HG02623 (cell line): ENCODE measurements around the gene ARMC9.
"Not testable (repeated sequence)": the region's sequence is repeated elsewhere in the genome, so short reads cannot be mapped to it uniquely, and the experiment has no call there.

Experiments used
- ATAC-seq: cut with Tn5 transposase; IDR thresholded peaks from one replicate; pipeline ENCODE4 v1.9.1; 2021; ENCODE audit warnings: moderate library complexity; ENCODE audit not compliant: unreplicated experiment

Gene ARMC9

DNA sequence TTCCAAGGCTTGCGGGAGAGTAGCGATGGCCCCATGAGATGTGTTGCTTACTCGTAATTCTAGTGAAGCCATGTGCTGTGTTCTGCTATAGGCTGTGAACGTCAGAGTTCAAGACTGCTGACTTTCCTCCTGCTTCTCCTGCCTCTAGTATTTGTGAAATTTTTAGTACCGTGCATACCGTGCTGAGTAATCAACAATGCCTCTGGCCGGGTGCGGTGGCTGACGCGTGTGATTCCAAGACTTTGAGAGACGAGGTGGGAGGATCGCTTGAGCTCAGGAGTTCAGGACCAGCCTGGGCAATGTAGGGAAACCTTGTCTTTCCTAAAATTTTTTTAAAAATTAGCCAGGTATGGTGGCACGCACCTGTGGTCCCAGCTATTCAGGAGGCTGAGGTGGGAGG, 137.2 kb downstream of the ARMC9 start:
- no peak for ATAC-seq

DNA sequence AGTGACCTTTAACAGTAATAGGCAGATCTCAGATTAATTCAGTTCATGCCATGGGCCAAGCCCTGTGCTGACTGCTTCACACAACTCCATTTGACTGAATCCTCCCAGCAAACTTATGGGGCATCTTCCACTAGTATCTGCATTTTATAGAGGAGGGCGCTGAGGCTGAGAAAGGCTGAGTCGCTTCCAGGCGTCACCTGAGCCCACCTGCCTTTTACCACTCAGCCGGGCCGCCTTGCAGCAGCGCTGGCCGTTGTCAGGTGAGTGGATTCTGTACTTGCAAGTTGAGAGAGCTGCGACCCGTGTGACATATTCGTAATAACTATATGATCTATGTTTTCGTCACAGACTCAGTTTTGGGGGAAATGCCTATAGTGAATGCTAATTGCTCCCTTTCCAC, 137.8 kb downstream of the ARMC9 start:
- ATAC-seq, result no peak

DNA sequence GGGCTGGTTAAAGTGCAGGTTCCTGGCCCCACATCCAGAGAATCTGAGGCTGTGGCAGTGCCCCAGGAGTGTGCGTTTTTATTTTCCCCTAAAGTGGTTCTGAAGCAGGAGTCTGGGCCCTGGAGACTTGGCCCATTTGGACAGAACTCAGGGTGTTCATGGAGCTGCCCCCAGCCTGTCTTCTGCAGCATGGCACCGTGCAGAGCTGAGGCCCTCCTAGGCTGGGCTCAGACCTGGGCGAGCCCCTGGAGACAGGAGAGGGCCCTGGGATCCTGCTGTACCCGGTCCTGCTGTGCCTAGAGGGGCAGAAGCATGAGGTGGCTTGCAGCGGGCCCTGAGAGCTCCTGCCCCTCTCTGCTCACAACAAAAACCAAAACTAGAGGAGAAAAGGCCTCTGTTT, 138.3 kb downstream of the ARMC9 start:
- ATAC-seq, result no peak

DNA sequence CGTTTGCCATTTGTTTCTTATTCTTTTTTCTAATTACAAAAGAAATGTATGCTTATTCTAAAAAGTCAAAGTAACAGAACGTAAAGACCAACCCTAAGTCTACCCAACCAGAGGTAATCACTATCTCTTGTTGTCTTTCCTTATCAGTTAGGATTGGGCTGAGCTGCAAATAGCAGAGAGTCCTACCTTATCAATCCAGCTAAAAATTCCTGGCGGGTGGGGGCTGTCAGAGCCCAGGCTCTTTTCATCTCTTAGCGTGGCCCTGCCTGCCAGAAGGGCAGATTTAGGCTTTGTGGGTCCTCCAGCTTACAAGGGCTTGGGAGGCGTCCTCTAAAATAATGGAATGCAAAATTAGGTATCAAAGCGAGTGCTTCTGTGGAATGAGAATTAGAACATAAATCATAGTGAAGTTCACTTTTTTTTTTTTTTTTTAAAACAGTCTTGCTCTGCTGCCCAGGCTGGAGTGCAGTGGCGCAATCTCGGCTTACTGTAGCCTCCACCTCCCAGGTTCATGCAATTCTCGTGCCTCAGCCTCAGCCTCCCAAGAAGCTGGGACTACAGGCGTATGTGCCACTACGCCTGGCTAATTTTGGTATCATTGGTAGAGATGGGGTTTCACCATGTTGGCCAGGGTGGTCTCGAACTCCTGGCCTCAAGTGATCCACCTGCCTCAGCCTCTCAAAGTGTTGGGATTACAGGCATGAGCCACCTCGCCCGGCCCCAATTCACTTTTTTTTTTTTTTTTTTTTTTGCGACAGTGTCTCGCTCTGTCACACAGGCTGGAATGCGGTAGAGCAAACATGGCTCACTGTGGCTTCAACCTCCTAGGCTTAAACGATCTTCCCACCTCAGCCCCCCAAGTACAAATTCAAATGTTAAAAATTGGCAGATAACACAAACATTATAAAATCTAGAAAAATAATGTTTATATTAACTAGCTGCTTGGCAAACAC, 139.7 kb downstream of the ARMC9 start:
- no peak for ATAC-seq

DNA sequence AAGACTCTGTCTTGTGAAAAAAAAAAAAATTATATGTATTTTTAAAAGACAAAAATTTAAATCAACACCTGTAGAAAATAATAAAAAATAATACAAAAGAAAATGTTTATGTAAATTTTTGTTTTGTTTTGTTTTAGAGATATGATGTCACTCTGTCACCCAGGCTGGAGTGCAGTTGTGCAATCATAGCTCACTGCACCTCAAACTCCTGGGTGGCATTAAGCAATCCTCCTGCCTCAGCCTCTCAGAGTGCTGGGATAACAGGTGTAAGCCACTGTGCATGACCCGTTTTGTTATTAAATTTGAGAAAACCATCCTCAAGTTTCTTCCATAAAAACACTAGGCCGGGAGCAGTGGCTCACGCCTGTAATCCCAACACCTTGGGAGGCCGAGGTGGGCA, 140.9 kb downstream of the ARMC9 start:
- ATAC-seq, result no peak

DNA sequence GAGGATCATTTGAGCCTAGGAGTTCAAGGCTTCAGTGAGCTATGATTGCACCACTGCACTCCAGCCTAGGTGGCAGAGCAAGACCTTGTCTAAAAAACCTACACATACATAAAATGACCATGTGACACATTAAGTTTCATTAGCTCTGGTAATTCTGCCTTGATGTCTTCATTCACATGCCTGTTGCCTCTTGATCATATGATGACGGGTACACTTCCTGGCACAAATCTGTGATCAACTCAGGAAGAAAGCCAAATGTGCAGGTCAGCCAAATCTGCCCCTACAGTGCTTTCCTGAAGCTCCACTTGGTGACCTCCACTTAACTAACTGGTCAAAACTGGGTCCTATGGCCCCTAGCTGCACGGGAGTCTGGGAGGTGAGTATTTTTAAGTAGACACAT, 142.7 kb downstream of the ARMC9 start:
- ATAC-seq, result no peak

DNA sequence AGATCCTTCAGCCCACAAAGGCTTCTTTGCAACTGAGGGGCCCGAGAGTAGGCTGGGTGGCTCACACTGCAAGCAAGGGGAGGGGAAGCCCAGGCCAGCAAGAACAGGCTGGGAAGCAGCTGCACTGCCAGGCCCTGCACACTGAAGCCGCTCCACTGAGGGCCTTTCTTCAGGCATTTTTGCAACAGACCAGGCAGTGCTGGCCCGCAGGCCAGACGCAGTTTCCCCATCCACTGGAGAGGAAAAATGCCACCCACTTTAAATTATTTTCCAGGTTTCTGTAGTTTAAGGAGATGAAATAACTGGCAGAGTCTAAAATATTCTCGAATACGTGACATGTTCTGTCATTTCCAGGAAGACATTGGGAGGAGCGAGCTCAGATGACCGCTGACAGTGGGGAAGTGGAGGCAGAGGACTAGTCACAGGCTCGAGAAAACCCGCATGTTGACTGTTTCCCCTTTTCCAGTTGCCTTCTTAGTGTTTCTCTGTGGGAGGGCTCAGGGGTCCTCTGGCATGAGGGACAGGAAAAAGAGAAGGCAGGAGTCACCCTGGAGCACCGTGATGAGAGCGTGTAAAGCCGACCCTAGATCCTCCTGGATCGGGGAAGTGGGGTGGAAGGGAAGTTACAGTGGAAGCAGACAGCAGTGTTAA, 143.8 kb downstream of the ARMC9 start:
- ATAC-seq, result no peak

DNA sequence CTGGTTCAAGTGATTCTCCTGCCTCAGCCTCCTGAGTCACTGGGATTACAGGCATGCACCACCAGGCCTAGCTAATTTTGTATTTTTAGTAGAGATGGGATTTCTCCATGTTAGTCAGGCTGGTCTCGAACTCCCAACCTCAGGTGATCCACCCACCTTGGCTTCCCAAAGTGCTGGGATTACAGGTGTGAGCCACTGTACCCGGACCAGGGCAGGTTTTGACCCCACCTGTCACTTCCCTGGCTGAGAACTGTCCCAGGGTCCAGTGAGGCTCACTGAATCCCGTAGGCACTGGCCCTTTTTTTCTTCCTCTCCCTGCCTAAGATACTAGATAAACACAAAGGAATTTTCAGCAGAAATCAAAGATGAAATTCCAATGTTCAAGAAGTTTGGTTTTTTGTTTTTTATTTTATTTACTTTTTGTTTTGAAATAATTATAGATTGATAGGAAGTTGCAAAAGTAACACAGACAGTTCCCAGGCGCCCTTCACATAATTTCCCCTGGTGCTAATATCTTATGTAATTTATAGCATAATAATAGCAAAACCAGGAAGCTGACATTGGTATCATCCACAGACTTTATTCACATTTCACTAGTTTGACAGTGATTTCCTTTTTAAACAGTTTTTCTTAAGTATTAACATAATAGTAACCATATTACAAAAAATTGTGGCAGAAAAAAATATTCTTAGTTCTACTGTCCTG, 144.7 kb downstream of the ARMC9 start:
- ATAC-seq, result no peak

DNA sequence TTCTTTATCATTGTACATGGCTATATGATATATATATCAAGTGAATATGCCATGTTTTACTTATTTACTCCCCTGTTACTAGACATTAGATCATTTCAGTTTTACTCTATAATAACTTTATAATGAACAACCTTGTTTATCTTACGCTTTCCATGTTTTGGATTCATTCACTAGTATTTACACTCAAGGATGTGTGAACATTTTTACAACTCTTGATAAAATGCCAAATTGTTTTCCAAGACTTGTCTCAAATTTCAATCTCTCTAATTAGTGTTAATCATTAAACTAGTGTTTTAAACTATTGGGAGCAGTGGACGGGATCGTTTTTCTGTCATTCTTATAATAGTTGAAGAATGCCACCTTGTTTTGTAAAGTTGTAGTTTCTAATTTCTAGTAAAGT, 145.6 kb downstream of the ARMC9 start:
- ATAC-seq, result no peak

DNA sequence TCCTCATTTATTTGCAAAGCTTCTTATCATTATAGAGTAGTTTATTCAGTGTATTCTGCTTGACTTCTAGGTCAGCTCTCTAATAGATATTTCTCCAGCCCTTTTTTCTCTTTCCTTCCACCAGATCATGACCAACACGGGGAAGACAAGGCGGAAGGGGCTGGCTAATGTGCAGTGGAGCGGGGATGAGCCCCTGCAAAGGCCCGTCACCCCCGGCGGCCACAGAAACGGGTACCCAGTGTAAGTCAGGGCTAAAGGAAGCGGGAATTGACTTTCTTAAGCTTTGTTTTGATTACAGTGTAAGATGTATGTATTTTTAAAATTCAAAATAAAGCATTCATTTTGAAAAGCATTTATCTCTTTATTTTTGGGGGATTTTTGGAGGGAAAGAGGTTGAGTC, 146.4 kb downstream of the ARMC9 start:
- no peak for ATAC-seq

DNA sequence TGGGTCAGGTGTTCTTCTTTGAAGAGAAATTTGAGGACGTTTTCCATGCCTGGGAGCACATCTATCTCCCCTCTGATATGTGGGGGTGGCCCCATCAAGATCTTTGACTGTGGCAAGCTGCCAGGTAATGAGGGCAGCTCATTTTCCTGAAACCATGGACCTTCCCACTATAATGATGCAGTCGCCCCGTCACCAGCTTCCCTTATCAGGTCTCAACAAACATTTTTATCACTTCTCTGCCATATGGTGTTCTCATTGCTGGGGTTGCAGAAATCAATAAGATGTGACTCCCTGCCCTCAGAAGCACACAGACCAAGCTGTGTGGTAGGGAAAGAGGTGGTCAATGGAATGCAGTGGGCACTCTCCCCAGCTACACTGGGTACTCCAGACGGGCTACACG, 148.7 kb downstream of the ARMC9 start:
- no peak for ATAC-seq

DNA sequence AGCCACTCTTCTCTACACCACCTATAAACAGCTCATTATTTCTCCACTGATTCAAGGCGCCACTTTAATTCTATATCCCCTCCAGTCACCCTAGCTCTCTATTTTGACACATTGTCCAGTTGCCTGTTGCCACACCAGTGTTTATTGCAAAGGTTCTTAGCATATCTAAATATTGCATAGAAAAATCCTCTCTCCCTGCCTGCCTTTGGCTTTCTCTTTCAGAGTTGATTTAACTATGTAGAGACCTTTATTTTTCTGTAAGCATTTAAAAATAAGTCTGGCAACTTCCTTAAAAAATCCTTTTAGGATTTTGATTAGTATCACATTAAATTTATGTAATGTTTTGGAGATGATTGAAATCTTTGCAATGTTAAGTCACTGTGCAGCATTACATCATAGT, 149.2 kb downstream of the ARMC9 start:
- no peak for ATAC-seq

DNA sequence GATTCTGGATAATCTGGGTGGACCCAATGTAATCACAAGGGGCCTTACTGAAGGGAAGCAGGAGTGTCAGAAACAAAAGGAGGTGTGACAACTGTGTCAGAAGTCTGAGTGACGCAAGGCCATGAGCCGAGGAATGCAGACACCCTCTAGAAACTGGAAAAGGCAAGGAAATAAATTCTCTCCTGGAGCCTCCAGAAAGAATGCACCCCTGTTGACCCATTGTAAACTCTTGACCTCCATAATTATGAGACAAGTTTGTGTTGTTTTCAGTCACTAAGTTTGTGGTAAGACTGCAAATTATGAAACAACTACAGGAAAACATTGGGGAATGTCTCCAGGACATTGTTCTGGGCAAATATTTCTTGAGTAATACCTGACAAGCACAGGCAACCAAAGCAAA, 149.7 kb downstream of the ARMC9 start:
- ATAC-seq, result no peak

DNA sequence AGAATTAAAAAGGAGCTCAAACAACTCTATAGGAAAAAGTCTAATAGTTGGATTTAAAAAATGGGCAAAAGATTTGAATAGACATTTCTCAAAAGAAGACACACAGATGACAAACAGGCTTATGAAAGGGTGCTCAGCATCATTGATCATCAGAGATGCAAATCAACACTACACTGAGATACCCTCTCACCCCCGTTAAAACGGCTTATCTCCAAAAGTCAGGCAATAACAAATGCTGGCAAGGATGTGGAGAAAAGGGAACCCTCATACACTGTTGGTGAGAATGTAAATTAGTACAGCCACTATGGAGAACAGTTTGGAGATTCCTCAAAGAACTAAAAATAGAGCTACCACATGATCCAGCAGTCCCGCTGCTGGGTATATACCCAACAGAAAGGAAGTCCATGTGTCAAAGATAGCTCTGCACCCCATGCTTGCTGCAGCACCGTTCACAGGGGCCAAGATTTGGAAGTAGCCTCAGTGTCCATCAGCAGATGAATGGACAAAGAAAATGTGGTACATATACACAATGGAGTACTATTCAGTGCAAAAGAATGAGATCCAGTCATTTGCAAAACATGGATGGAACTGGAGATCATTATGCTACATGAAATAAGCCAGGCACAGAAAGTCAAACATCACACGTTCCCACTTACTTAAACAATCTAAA, 150.4 kb downstream of the ARMC9 start:
- no peak for ATAC-seq

DNA sequence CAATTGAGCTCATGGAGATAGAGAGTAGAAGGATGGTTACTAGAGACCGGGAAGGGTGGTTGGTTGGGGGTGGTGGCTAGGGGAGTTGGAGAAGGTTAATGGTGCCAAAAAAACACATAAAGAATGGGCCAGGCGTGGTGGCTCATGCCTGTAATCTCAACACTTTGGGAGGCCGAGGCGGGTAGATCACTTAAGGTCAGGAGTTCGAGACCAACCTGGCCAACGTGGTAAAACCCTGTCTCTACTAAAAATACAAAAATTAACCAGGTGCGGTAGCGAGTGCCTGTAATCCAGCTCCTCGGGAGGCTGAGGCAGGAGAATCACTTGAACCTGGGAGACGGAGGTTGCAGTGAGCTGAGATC, 150.9 kb downstream of the ARMC9 start:
- not testable (repeated sequence) for ATAC-seq

DNA sequence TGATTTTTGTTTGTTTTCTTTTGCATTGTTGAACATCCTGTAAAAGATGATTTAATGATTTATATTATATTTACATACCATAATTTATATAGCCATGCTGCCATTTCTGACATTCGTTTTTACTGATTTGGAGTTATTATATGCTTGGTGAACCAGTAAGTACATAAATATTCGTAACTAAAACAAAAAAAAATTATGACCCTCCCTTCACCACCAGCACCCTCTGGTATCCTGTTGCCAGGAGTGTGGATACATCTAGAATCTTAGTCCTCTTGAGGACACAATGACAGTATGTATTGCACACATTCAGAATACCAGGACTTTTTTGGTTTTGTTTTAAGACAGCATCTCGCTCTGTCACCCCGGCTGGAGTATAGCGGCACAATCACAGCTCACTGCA, 153.2 kb downstream of the ARMC9 start:
- ATAC-seq, result no peak

DNA sequence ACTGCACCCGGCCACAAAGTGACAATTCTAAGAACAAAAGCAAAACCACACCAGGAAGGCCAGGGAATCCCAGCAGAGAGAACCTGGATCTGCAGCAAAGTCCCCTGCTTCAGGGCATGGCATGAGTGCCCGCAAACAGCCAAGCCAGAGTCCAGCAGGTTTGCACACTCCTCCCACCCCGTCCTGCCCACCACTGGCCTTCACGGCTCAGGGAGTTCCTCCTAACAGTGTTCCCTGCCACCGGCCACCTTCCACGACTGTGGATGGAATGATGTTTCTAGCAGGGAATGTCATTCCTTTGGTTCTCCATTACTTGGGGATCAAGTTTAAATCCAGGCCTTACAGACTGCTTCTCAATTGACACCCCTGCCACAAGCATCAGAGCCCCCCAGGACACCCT, 155.0 kb downstream of the ARMC9 start:
- ATAC-seq, result no peak

DNA sequence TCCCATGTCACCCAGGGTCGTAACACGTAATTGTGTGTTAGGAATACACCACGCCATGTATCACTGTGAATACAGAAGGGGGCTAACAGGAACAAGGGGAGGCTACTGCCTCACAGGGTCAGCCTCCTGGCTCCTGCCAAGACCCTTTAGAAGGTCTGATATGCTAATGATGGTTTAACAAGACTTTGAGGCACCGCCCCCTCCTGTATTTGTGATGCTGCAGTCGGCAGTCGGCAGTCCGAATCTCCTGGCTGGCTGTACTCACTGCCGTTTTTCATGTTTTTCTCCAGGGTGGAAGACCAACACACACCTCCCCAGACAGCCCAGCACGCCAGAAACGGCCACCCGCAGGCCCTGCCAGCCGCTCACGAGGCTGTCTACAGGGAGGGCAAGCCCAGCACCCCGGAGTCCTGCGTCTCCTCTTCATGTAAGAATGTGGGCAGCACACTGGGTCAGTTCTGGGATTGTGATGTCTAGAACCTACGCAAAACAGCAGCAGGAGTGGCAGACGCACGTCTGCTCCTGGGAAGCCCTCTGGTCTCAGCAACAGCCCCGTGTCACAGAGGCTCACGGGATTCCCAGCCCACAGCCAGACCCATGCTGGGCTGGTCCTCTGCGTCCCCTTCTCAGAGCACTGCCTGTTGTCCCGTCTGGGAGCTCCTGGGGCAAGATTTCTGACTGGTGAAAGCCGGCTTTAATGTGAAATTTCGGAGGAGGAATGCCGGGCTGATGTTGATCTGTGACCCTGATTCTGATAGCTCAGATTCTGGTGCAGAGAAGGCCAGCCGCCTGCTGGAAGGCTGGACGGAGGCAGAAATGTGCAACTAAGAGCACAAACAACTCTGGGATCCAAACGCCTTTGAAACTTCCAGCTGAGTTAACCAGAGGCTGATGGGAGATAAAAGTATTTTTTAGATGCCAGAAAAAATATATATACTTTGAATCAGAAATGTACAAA, 157.4 kb downstream of the ARMC9 start:
- no peak for ATAC-seq

DNA sequence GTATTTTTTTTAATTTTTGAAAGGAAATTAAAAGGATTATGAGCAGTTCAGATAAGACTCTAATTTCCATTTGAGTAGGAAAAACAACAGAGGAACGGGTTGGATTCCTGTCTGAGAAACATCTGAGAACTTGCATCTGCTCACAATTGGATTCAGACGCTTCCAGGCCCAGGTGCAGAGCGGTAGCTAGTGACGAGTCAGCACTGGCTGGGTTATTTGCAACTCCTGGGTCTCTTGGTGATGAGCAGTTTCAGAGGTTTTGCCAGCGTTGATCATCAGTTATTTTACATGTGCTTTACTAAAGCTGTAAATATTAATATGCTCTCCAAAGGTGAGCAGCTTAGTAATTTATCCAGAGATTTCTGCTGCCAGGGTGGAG, 158.0 kb downstream of the ARMC9 start:
- ATAC-seq, result no peak

DNA sequence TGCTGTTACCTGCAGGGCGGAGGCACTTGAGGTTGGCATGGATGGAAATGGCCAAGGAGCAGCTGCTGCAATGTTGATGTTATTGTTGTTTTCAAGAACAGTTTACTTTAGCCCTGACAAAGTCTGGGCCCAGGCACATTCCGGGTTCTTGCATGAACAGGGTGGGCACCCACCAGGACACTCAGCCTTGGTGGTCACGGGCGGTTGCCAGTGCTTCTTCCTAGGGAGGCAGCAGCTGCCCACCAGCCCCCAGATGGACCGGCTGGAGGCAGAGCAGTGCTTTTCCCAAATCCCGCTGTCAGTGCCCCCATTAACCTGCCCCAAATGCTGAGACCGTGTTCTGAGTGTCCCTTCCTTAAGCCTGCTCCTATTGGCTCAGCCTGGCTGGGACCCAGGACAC, 158.6 kb downstream of the ARMC9 start:
- no peak for ATAC-seq
